Body of pancreas (tissue), 4 donors: Measurements from ENCODE around the gene TMEM255B. TPM values are rescaled to one million over a fixed set of nuclear protein-coding genes. Genes with fewer than 3 reads are reported as not detected.

Experiments used
- ATAC-seq: fragments of 150-250 bp; one replicate; pipeline ENCODE4 v1.9.1; 2016
- DNase-seq, 4 donors: peaks; one replicate each; pipeline ENCODE4 v3.0.0-alpha.2; 2019
- H3K27ac ChIP-seq, 4 donors: fragments of 200-600 bp; sonication (generic); 1 replicate in 3 of 4; 2 replicates in 1 of 4; pipeline versions ENCODE4 v1.5.1 to v1.6.1; 2016 to 2019; ENCODE audit warnings: mild to moderate bottlenecking in 1 of 4, mixed read lengths in 1 of 4, moderate library complexity in 1 of 4
- H3K27me3 ChIP-seq, 2 donors: fragments of 200-600 bp; sonication (generic); one replicate each; pipeline ENCODE4 v1.6.0; 2016; ENCODE audit warnings: mild to moderate bottlenecking in 1 of 2
- H3K36me3 ChIP-seq, 2 donors: fragments of 200-600 bp; sonication (generic); replicated peaks in 1 of 2; 2 replicates each; pipeline ENCODE4 v1.5.1; 2016; ENCODE audit warnings: low read depth in 2 of 2; ENCODE audit not compliant: insufficient read depth in 1 of 2
- H3K4me1 ChIP-seq: fragments of 200-600 bp; sonication (generic); one replicate; pipeline ENCODE4 v1.6.0; 2016
- H3K4me3 ChIP-seq, 2 donors: fragments of 200-600 bp; sonication (generic); 1 replicate in 1 of 2; 2 replicates in 1 of 2; pipeline ENCODE4 v1.5.1; 2016 to 2019
- H3K9me3 ChIP-seq, 3 donors: fragments of 200-600 bp; sonication (generic); 1 replicate in 2 of 3; 2 replicates in 1 of 3; pipeline ENCODE4 v1.5.1; 2016
- POLR2A ChIP-seq, 3 donors: fragments of 450-650 bp; IDR thresholded peaks; one replicate each; pipeline ENCODE4 v1.6.1; 2016; ENCODE audit warnings: antibody characterized with exemption in 3 of 3, mild to moderate bottlenecking in 2 of 3
- WGBS, 2 donors: methylation state at CpG; one replicate each; pipeline ENCODE4 v1.1.5; 2017; 5-methylcytosine and 5-hydroxymethylcytosine counted together
- intact Hi-C: fragments of 100-400 bp; cut with DNase I; formaldehyde crosslinking; loops from one replicate; pipeline ENCODE4 v1.15.1; 2023
- total RNA-seq, 2 donors: library from RNA; depleted of rRNA; stranded (reverse); fragments of >200 nt; gene quantifications; one replicate each; pipeline ENCODE4 v1.1.0, GENCODE V29; 2016
- TF ChIP-seq, protein P1 (sequence below), 7 experiments: fragments of 450-650 bp in 4 of 7; fragments of 200-600 bp in 3 of 7; sonication (generic) in 3 of 7; IDR thresholded peaks; one replicate each; pipeline ENCODE4 v1.5.1; 2016 to 2019; ENCODE audit warnings: antibody characterized with exemption in 7 of 7

The TMEM255B gene
- total RNA-seq, 2 donors from 2014 or later: 1.0 to 4.6 TPM

DNA sequence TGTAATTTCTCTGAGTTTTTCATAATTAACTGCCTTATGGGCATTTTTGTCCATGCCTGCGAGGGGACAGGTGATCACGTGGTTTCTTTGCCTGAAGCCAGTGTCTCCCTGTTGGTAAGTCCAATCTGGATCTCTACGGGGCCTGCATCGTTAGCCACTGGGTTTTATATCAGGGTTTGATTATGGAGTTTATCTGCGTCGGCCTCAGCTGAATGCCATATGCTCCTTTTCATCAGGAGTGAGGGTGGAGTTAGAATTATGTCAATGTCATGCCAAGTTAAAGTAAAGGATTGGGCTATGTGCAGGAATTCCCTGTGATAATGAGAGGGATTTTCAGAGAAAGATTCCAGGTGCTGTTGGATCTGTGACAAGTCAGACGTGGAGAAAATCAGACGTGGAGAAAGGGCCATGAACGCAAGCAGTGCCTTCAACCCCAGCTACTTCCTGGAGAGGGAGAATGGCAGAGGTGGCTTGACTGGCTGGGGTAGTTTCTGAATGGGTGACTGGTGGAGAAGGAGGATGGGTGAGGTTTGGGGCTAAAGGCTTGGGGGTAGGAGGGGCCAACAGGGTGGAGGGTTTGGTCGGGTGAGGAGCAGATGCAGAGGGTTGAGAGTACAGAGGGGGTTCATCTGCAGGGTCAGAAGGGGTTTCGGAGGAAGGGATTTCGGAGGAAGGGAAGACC lies 24.3 kb downstream of the TMEM255B start:
- Histone ChIP-seq H3K9me3 (no peaks in the 10 kb centered on the region), H3K27ac (no peak overlapping the region), H3K4me1 (no peaks in the 10 kb centered on the region), H3K36me3 (no peaks in the 10 kb centered on the region), H3K4me3 (no peak overlapping the region), H3K27me3 (no peaks in the 10 kb centered on the region)
- peak in 1 of 4 donors; percentile 16 for DNase-seq
- WGBS, 2 donors: 44 to 50% methylated on average over 12 of the region's 12 CpGs
- no peak for TF ChIP-seq POLR2A (IDR thresholded peaks at IDR 0.05)
- TF ChIP-seq, protein P1, sequence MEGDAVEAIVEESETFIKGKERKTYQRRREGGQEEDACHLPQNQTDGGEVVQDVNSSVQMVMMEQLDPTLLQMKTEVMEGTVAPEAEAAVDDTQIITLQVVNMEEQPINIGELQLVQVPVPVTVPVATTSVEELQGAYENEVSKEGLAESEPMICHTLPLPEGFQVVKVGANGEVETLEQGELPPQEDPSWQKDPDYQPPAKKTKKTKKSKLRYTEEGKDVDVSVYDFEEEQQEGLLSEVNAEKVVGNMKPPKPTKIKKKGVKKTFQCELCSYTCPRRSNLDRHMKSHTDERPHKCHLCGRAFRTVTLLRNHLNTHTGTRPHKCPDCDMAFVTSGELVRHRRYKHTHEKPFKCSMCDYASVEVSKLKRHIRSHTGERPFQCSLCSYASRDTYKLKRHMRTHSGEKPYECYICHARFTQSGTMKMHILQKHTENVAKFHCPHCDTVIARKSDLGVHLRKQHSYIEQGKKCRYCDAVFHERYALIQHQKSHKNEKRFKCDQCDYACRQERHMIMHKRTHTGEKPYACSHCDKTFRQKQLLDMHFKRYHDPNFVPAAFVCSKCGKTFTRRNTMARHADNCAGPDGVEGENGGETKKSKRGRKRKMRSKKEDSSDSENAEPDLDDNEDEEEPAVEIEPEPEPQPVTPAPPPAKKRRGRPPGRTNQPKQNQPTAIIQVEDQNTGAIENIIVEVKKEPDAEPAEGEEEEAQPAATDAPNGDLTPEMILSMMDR (IDR thresholded peaks at IDR 0.05): no peak
- ATAC-seq: no peak
- intact Hi-C loops: no loop called here

DNA sequence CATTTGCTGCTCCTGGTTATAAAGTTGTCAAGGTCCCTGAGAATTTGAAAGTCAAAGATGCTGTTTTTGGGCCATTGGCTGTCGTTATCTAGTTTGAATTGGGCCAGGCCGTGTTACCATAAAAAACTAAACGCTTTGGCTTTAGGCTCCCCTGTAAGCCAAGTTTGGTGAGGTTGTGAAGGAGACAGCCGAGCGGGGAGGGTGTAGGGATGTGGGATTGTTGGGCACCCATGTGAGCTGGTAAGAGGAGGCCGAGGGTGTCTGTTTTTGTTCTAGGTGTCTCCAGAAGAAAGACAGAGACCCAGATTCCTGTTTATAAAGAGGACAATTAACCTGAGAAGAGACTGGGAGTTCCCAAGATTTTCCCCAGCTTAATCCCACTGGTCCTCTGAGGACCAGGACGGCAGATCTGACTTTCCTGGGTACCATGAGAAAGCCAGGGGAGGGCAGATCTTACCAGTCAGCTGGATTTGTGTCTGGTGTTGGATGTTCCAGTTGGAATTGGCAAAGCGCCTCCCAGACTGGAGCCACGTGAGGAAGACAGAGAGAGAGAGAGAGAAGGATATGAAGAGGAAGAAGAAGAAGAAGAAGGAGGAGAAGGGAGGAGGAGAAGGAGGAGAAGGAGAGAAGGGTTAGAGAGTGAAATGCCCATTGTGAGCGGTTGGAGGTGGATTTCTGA lies 25.1 kb downstream of the TMEM255B start:
- WGBS, 2 donors: 81 to 82% methylated on average over 10 of the region's 10 CpGs
- no peak for TF ChIP-seq POLR2A (IDR thresholded peaks at IDR 0.05)
- TF ChIP-seq, protein P1 (IDR thresholded peaks at IDR 0.05): no peak
- no peak overlapping the region for H3K27ac ChIP-seq
- no peaks in the 10 kb centered on the region for H3K27me3 ChIP-seq
- ATAC-seq (no peak), DNase-seq (no peak)
- intact Hi-C loops: no loop called here
- H3K36me3 ChIP-seq: no peaks in the 10 kb centered on the region
- no peaks in the 10 kb centered on the region for H3K4me1 ChIP-seq
- H3K9me3 ChIP-seq: no peaks in the 10 kb centered on the region
- no peak overlapping the region for H3K4me3 ChIP-seq

DNA sequence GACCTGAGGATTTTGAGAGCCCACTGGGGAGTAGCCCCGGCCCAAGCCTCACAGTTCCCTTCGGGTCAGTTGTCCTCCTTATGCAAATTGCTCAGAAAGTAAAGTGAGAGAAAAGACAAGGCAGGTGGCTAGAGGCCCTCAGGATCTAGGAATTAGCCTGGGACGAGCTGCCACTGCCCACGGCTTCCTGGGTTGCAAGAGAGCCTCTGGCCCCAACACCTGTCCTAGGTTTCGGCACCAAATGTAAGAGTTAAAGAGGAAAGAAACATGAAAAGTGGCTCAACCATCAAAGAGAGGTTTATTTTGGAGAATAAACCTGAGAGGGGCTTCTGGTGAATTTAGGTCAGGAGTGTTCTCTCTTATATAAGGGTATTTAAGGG lies 25.6 kb downstream of the TMEM255B start:
- no peaks in the 10 kb centered on the region for H3K4me1 ChIP-seq
- H3K4me3 ChIP-seq: no peak overlapping the region
- DNase-seq (no peak), ATAC-seq (no peak)
- WGBS, 2 donors: 88 to 96% methylated on average over 4 to 5 of the region's 5 CpGs
- no peak overlapping the region for H3K27ac ChIP-seq
- no peaks in the 10 kb centered on the region for H3K36me3 ChIP-seq
- TF ChIP-seq POLR2A (IDR thresholded peaks at IDR 0.05): no peak
- TF ChIP-seq, protein P1 (IDR thresholded peaks at IDR 0.05): no peak
- no peaks in the 10 kb centered on the region for H3K9me3 ChIP-seq
- intact Hi-C loops: no loop called here
- H3K27me3 ChIP-seq: no peaks in the 10 kb centered on the region

DNA sequence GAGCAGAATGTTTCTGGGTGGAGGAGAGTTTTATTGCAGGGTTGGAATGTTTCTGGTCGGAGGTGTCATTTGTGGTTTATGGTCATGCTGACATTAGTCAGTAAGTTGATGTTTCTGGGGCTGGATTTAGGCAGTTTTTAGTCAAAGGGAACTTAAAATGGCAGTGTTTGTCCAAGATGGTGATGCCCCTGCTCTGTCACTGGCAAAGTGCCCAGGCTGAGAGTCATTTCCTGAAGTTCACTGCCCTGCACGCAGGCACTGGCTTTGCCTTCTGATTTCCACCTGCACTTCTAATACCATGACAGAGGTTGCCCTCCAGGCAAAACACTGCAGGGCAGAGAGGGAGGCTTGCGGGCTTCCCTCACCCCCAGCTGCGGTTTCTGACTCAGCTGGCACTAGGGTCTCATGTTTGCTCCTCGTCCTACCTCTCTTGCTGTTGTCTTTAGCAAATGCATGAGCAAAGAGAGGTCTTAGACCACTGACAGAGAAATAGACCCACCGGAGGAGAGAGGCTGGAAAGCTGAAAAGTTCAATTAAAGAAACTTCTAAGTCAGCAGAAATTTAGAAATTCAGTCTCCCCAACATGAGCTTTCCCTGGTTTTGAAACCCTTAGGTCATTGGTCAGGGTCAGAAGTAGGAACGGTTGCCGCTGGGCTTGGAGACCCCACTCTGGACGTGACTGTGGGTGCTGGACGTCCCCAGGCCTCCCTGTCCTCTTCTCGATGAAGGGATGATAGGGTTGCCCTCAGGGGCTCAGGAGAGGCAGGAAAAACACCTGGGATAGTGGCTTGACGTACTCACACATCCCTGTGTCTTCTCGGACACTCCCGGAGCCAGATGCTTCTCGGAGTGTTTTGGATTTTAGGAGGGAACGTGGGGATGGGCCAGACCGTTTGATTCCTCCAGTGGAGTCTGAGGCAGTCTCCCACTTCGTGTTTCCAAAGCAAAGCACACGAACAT lies 26.3 kb downstream of the TMEM255B start:
- H3K9me3 ChIP-seq: no peaks in the 10 kb centered on the region
- H3K4me1 ChIP-seq: no peaks in the 10 kb centered on the region
- DNase-seq: no peak
- no peak overlapping the region for H3K27ac ChIP-seq
- H3K36me3 ChIP-seq: no peaks in the 10 kb centered on the region
- 69 to 77% methylated on average over 13 to 19 of the region's 19 CpGs for WGBS, 2 donors
- no peak overlapping the region for H3K4me3 ChIP-seq
- TF ChIP-seq, protein P1 (IDR thresholded peaks at IDR 0.05): no peak
- TF ChIP-seq POLR2A (IDR thresholded peaks at IDR 0.05): no peak
- H3K27me3 ChIP-seq: no peaks in the 10 kb centered on the region
- intact Hi-C loops: no loop called here
- no peak for ATAC-seq
